Kidney (tissue), 14 donors: Measurements from ENCODE around the gene RNF32. TPM values are rescaled to one million over a fixed set of nuclear protein-coding genes. Genes with fewer than 3 reads are reported as not detected.

Source experiments
- DNase-seq, 5 donors: peaks; one replicate each; pipeline ENCODE4 v3.0.0-alpha.2; 2013 to 2020
- FAIRE-seq: peaks from 2 replicates; lab custom pipeline; 2012; peaks lifted over from hg19 to GRCh38; lab: Jason Lieb, UNC
- H3K27ac ChIP-seq, 2 donors: one replicate each; pipeline ENCODE4 v1.7.0; 2013; ENCODE audit warnings: low read depth in 2 of 2, low read length in 2 of 2, inconsistent platforms in 1 of 2
- H3K27me3 ChIP-seq: one replicate; pipeline ENCODE4 v1.7.1; 2013; ENCODE audit warnings: low read length, inconsistent platforms; ENCODE audit not compliant: control insufficient read depth, insufficient read depth
- H3K36me3 ChIP-seq, 3 donors: one replicate each; pipeline versions ENCODE4 v1.7.0 to v1.7.1; 2013; ENCODE audit warnings: low read length in 3 of 3, control low read depth in 1 of 3, inconsistent platforms in 1 of 3; ENCODE audit not compliant: insufficient read depth in 3 of 3, control insufficient read depth in 2 of 3
- H3K4me1 ChIP-seq, 3 donors: one replicate each; pipeline versions ENCODE4 v1.7.0 to v1.7.1; 2013; ENCODE audit warnings: low read length in 3 of 3, inconsistent platforms in 1 of 3, low read depth in 1 of 3; ENCODE audit not compliant: control insufficient read depth in 2 of 3, insufficient read depth in 2 of 3
- H3K4me3 ChIP-seq, 3 donors: one replicate each; pipeline versions ENCODE4 v1.7.0 to v1.8.1; 2013; ENCODE audit warnings: low read length in 3 of 3, control low read depth in 1 of 3, inconsistent platforms in 1 of 3
- H3K9ac ChIP-seq, 3 donors: one replicate each; pipeline versions ENCODE4 v1.7.0 to v1.7.1; 2013; ENCODE audit warnings: low read length in 3 of 3, control low read depth in 1 of 3, inconsistent platforms in 1 of 3
- H3K9me3 ChIP-seq, 3 donors: one replicate each; pipeline versions ENCODE4 v1.7.0 to v1.7.1; 2013; ENCODE audit warnings: low read length in 3 of 3, control low read depth in 1 of 3, inconsistent platforms in 1 of 3; ENCODE audit not compliant: control insufficient read depth in 2 of 3, insufficient read depth in 1 of 3
- intact Hi-C: fragments of 100-400 bp; cut with DNase I; formaldehyde crosslinking; loops from one replicate; pipeline ENCODE4 v1.11.1; 2022
- polyA plus RNA-seq: library from polyadenylated mRNA; stranded (reverse); fragments of 350-450 nt; fragmentation: Illumina TruSeq; extraction: RNeasy Lipid Tissue Mini Kit (QIAGEN cat#74804); gene quantifications from one replicate; pipeline ENCODE4 v1.2.3, GENCODE V29; 2014; ENCODE audit warnings: low read depth, low replicate concordance; ENCODE audit not compliant: insufficient read depth
- total RNA-seq: library from RNA; stranded (reverse); fragmentation: NEBNext Ultra II Directional; extraction: Animal tissue kit (Norgen Biotek cat#: 25700); gene quantifications from one replicate; pipeline ENCODE4 v1.2.1, GENCODE V29; 2021
- TF ChIP-seq, protein P1 (sequence below): IDR thresholded peaks from 3 replicates; pipeline ENCODE4 v1.5.1; 2012; ENCODE audit warnings: mild to moderate bottlenecking, moderate library complexity, borderline replicate concordance; ENCODE audit not compliant: insufficient read depth; ENCODE audit errors: extremely low read depth
- donor health status: control.
- donor health status: control.
- donor health status: control.
- donor health status: control.
- donor health status: control.
- donor health status: DM: yes; HTN: yes; CAD: no.
- donor health status: Normal renal cell carcinoma (clear cell type).

Gene RNF32
- total and polyA plus RNA-seq, 2 donors from 2014 or later = 1.6 to 2.7 TPM

DNA sequence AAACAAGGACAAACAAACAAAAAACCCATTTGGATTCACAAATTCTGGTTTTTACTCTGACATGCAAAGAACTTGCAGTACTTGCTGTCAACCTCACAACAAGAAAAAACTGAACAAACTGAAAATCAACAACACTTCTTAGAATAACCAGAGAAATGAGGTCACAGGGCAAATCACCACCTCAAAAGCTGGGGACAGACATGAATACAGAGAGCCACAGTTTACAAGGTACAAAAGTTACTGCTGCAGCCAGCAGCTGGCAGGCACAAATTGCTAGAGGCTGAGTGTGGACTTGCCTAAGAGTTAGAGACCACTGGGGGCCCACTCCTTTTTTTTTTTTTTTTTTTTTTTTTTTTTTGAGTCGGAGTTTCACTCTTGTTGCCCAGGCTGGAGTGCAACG lies 15.0 kb upstream of the RNF32 start:
- Histone ChIP-seq H3K9me3 (peaks cover 0 to 13% (median 0%) of the 10 kb centered on the region in 3 donors), H3K4me3 (no peak overlapping the region), H3K36me3 (no peaks in the 10 kb centered on the region), H3K27me3 (no peaks in the 10 kb centered on the region), H3K27ac (no peak overlapping the region), H3K9ac (no peak overlapping the region), H3K4me1 (peaks cover 0 to 5% (median 0%) of the 10 kb centered on the region in 3 donors)
- TF ChIP-seq, protein P1, sequence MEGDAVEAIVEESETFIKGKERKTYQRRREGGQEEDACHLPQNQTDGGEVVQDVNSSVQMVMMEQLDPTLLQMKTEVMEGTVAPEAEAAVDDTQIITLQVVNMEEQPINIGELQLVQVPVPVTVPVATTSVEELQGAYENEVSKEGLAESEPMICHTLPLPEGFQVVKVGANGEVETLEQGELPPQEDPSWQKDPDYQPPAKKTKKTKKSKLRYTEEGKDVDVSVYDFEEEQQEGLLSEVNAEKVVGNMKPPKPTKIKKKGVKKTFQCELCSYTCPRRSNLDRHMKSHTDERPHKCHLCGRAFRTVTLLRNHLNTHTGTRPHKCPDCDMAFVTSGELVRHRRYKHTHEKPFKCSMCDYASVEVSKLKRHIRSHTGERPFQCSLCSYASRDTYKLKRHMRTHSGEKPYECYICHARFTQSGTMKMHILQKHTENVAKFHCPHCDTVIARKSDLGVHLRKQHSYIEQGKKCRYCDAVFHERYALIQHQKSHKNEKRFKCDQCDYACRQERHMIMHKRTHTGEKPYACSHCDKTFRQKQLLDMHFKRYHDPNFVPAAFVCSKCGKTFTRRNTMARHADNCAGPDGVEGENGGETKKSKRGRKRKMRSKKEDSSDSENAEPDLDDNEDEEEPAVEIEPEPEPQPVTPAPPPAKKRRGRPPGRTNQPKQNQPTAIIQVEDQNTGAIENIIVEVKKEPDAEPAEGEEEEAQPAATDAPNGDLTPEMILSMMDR = no peak
- intact Hi-C loops = no loop called here
- DNase-seq (no peak), FAIRE-seq (no peak)

DNA sequence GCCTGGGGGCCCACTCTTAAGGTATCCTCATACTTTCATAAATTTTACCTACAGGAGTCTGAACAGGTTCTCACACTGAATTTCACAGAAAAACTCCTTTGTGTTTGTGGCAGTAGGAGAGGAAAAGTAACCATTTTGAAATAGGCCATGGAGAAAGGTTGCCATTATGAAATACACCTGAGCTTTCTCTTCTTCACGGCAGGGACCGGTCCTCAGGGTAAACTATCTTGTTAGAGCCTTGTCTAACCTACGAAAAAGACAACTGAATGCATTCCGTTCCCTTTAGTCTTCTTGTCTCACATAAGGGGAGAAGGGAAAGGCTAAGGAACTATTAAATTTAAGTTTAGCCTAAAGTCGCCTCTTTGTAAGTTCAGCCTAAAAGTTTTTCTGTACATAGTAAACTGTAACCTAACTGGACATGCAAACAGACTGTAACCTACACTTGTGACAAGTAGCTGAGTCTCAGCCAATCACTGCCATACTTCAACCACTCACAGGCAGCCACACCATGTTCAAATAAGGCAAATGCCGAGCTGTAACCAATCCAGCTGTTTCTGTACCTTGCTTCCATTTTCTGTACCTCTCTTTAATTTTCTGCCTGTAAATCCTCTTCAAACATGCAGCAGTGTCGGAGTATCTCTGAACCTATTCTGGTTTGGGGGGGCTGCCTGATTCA lies 14.2 kb upstream of the RNF32 start:
- DNase-seq (no peak), FAIRE-seq (no peak)
- TF ChIP-seq, protein P1 = no peak
- Histone ChIP-seq H3K4me1 (peaks cover 0 to 5% (median 0%) of the 10 kb centered on the region in 3 donors), H3K27ac (no peak overlapping the region), H3K36me3 (no peaks in the 10 kb centered on the region), H3K4me3 (no peak overlapping the region), H3K27me3 (no peaks in the 10 kb centered on the region), H3K9me3 (peaks cover 0 to 13% (median 0%) of the 10 kb centered on the region in 3 donors), H3K9ac (no peak overlapping the region)
- intact Hi-C loops = no loop called here

DNA sequence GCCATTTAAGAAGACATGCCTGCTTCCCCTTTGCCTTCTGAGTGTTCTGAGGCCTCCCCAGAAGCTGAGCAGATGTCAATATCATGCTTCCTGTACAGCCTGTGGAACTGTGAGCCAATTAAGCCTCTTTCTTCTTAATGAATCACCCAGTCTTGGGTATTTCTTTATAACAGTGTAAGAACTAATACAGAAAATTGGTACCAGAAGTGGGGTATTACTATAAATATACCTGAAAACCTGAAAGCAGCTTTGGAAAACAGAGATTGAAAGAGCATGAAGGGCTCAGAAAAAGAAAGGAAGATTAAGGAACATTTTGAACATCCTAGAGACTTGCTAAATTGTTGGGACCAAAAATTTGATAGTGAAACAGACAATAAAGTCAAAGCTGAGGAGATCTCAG lies 12.0 kb upstream of the RNF32 start:
- FAIRE-seq = no peak
- intact Hi-C loops = no loop called here

More for the DNA sequence above, 12.0 kb upstream of the RNF32 start:
- Histone ChIP-seq H3K9ac (no peak overlapping the region), H3K9me3 (peaks cover 0 to 13% (median 0%) of the 10 kb centered on the region in 3 donors), H3K4me1 (peaks cover 0 to 5% (median 0%) of the 10 kb centered on the region in 3 donors), H3K36me3 (no peaks in the 10 kb centered on the region), H3K4me3 (no peak overlapping the region), H3K27ac (no peak overlapping the region), H3K27me3 (no peaks in the 10 kb centered on the region)
- DNase-seq = no peak
- TF ChIP-seq, protein P1 = no peak
